HL-60 (cell line): ENCODE results near the gene METTL25B.

Source experiments
- DNase-seq, 2 experiments: peaks; one replicate each; pipeline ENCODE4 v3.0.0-alpha.2; 2010 to 2020; ENCODE audit warnings: low read depth in 1 of 2, low spot score in 1 of 2
- H3K27ac ChIP-seq: fragments of 250-450 bp; sonication (Bioruptor Pico); replicated peaks from 2 replicates; pipeline ENCODE4 v1.5.1; 2020; ENCODE audit warnings: mild to moderate bottlenecking, moderate library complexity
- H3K27me3 ChIP-seq: fragments of 250-450 bp; sonication (Bioruptor Pico); 2 replicates; pipeline ENCODE4 v1.5.1; 2021; ENCODE audit warnings: mild to moderate bottlenecking, moderate library complexity; ENCODE audit not compliant: insufficient read depth, poor library complexity, severe bottlenecking
- H3K4me3 ChIP-seq: replicated peaks from 2 replicates; pipeline ENCODE4 v1.5.1; 2011; ENCODE audit warnings: mild to moderate bottlenecking, control low read depth, low read length; ENCODE audit not compliant: insufficient read depth
- CTCF ChIP-seq: IDR thresholded peaks from one replicate; pipeline ENCODE4 v1.5.1; 2011; ENCODE audit warnings: low read length, control low read depth, inconsistent platforms; ENCODE audit not compliant: insufficient read depth
- GABPA ChIP-seq: IDR thresholded peaks from 2 replicates; pipeline ENCODE4 v1.6.1; 2012; ENCODE audit warnings: low read depth
- POLR2AphosphoS5 ChIP-seq: IDR thresholded peaks from 2 replicates; pipeline ENCODE4 v1.6.1; 2012; ENCODE audit warnings: low read depth
- REST ChIP-seq: IDR thresholded peaks from 2 replicates; pipeline ENCODE4 v1.6.1; 2012; ENCODE audit warnings: low read depth; ENCODE audit not compliant: insufficient replicate concordance
- SPI1 ChIP-seq: IDR thresholded peaks from 2 replicates; pipeline ENCODE4 v1.6.1; 2012; ENCODE audit warnings: low read depth, mild to moderate bottlenecking, borderline replicate concordance

METTL25B gene

GRCh38 chr1:156742801-156743200 lies 14.5 kb downstream of the METTL25B start:
- no peak overlapping the region for H3K27ac ChIP-seq
- no peak overlapping the region for H3K4me3 ChIP-seq
- DNase-seq, result no peak
- H3K27me3 ChIP-seq, result no peaks in the 10 kb centered on the region
- TF ChIP-seq SPI1 (no peak), POLR2AphosphoS5 (no peak), CTCF (no peak), GABPA (no peak), REST (no peak)

GRCh38 chr1:156743367-156744302 lies 15.4 kb downstream of the METTL25B start:
- Histone ChIP-seq H3K4me3 (no peak overlapping the region), H3K27me3 (no peaks in the 10 kb centered on the region), H3K27ac (peak overlapping the region; percentile 15; the same call in 1 of the 2 replicates)
- no peak for DNase-seq
- TF ChIP-seq GABPA (no peak), CTCF (no peak), REST (no peak), POLR2AphosphoS5 (no peak), SPI1 (no peak)

GRCh38 chr1:156744344-156744743 lies 16.1 kb downstream of the METTL25B start:
- no peak overlapping the region for H3K4me3 ChIP-seq
- TF ChIP-seq REST, result no peak
- no peaks in the 10 kb centered on the region for H3K27me3 ChIP-seq
- DNase-seq, result no peak
- peak overlapping the region; percentile 15; the same call in 1 of the 2 replicates for H3K27ac ChIP-seq
